ENCODE data around the gene TUNAR.

TUNAR gene

DNA sequence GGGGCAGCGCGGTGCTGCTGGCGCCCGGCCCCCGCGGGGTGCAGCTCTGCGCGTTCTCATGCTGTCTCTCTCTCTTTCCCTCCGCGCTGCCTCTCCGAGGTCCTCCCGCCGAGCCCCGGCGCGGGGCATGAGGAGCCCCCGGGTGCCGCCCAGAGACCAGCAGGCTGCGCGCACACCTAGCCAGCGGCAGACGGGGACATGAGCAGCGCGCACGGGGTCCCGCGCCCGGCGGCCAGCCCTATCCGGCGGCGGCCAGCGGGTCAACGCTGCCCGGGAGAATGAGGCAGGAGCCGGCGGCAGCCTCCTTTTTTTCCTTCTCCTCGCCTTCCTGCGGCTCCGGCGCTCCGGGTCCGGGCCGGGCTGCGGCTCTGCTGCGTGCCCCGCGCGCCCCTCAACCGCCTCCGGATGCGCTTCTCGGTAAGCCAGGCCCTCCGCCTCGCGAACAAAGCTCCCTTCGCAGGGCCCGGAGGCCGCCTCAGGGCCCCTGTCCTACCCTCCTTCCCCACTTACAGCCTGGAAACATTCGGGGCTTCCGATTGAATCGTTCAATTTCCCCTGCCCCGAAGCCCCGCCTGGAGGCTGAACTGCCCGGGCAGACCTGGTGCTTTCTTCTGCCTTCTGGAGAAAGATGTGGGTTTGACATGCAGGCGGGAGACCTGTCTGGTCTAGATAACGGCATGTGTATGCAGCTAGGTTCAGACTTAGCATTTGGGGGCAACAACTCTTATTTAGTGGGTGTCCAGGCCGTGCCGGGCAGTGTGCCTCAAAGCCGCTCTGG lies at the start of gene TUNAR:
Gene TUNAR (plus strand): TSS at position 72 of the 778 bp plus-strand sequence.
- no peak within 1 kb of the TSS for H3K27ac Mint-ChIP-seq
- no peaks in the 10 kb centered on the region for H3K4me1 Mint-ChIP-seq
- ATAC-seq (ENCODE audit: low read depth) (no peak), DNase-seq (ENCODE audit: low spot score in 2 of 2) (no peak)
- no peaks in the 10 kb centered on the region for H3K36me3 Mint-ChIP-seq
- H3K9me3 Mint-ChIP-seq: no peaks in the 10 kb centered on the region
- H3K4me3 Mint-ChIP-seq: no peak within 1 kb of the TSS
- H3K27me3 Mint-ChIP-seq: peaks cover 24% of the 10 kb centered on the region

DNA sequence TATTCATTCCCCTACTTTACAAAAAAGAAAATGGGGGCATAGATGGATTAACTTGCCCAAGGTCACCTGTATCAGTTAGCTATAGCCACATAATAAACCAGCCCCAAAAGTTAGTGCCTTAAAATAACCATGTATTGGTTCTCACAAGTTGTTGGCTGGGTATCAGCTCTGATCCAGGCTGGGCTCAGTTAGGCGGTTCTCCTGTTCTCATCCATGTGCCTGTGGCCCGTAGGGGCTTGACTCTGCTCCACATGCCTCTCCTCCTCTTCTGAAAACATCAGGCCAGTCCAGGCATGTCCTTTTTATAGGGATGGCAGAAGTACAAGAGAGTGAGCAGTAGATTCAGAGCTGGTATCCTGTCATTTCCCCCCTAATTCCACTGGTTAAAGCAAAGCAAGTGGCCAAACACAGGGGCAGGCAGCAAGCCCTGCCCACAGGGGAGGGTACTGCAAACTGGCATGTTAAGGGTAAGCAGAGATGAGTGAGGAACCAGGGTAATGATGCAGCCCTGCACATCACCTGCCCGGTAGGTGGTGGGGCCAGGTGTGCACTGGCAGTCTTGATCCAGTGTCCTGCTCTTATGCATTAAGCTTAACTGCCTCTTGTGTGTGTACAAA lies 47.9 kb upstream of the TUNAR start:
- no peaks in the 10 kb centered on the region for H3K36me3 Mint-ChIP-seq
- H3K4me1 Mint-ChIP-seq: no peaks in the 10 kb centered on the region
- ATAC-seq (ENCODE audit: low read depth): no peak
- no peaks in the 10 kb centered on the region for H3K9me3 Mint-ChIP-seq
- no peak for DNase-seq (ENCODE audit: low spot score in 2 of 2)
- H3K4me3 Mint-ChIP-seq: no peak overlapping the region
- no peak overlapping the region for H3K27ac Mint-ChIP-seq
- peaks cover 4% of the 10 kb centered on the region for H3K27me3 Mint-ChIP-seq

DNA sequence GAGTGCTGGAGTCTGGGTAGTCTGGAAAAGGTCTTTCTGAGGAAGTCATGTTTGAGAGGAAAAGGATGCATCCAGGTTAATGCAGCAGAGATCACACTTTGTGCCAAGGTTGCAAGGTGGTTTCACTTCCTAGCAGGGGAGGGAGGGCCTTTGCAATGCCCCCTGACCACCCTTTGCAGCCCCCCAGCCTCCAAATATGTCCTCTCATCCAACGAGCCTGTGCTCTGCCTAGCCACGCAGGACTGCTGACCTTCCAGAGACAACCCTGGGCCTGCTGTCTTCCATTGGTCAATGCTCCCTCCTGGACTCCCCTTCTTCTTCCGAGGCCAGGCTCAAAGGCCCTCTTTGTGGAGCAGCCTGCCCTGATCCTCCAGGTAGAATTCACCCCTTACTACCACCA lies 47.3 kb upstream of the TUNAR start:
- DNase-seq (ENCODE audit: low spot score in 2 of 2) (no peak), ATAC-seq (ENCODE audit: low read depth) (no peak)
- Mint-ChIP-seq H3K9me3 (no peaks in the 10 kb centered on the region), H3K27ac (no peak overlapping the region), H3K36me3 (no peaks in the 10 kb centered on the region), H3K27me3 (peaks cover 4% of the 10 kb centered on the region), H3K4me3 (no peak overlapping the region), H3K4me1 (no peaks in the 10 kb centered on the region)

DNA sequence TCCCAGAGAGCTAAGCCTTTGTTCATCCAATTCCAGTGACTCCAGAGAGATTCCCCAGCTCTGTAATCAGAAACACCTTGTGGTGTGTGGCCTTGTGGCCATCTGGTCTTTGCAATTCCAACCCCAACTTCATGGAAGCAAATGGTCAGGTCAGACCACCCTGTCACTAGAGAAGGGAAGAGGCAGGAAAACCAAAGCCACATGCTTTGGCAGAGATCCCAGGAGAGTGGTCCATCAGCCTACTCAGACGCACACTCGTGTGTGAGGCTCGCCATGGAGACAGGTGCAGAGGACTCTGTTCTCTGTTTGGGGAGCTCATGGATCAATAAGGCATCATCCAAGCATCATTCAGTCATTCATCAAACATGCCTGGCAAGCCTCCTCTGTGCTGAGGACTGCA lies 46.2 kb upstream of the TUNAR start:
- Mint-ChIP-seq H3K36me3 (no peaks in the 10 kb centered on the region), H3K9me3 (no peaks in the 10 kb centered on the region), H3K4me1 (no peaks in the 10 kb centered on the region), H3K4me3 (no peak overlapping the region), H3K27me3 (peaks cover 4% of the 10 kb centered on the region), H3K27ac (no peak overlapping the region)
- no peak for ATAC-seq (ENCODE audit: low read depth)
- no peak for DNase-seq (ENCODE audit: low spot score in 2 of 2)

DNA sequence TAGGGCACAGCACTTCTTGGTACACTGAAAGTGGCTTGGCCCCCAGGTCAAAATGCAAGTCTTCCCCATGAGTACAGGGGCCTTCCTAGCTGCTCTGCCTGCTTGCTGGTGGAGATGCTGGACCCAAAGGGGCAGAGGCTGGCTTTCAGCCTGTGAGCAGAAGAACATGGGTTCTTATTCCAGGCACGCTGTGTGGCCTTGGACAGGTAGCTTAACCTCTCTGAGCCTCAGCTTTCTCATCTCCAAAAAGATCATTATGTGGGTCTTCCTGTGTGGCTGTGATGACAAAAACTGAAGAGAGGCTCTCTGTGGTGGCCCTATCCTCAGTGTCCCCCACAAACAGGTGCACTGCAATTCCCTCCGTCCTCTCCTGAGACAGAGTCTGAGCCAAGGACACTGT lies 45.6 kb upstream of the TUNAR start:
- Mint-ChIP-seq H3K27ac (no peak overlapping the region), H3K9me3 (no peaks in the 10 kb centered on the region), H3K27me3 (peaks cover 4% of the 10 kb centered on the region), H3K4me3 (no peak overlapping the region), H3K36me3 (no peaks in the 10 kb centered on the region), H3K4me1 (no peaks in the 10 kb centered on the region)
- no peak for DNase-seq (ENCODE audit: low spot score in 2 of 2)
- no peak for ATAC-seq (ENCODE audit: low read depth)

DNA sequence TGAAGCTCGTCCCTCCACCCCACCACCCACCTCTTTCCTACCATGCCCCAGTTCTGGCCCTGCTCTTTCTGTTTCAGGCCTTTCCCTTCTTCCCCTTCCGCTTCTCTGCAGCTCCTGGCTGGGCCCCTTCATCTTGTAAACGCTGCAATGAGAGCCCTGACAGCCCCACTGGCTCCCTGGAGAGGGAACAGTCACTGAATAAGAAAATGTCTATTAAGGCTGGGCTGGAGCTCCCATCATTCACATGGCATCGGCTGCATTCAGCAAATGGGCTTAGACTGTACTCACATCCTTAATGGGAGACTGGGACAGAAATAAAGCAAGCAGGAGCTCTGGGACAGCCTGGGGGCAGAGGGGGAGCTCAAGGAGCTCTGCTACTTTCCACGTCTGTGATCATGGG lies 45.2 kb upstream of the TUNAR start:
- no peak for ATAC-seq (ENCODE audit: low read depth)
- Mint-ChIP-seq H3K27ac (no peak overlapping the region), H3K4me3 (no peak overlapping the region), H3K4me1 (no peaks in the 10 kb centered on the region), H3K36me3 (no peaks in the 10 kb centered on the region), H3K27me3 (peaks cover 4% of the 10 kb centered on the region), H3K9me3 (no peaks in the 10 kb centered on the region)
- DNase-seq (ENCODE audit: low spot score in 2 of 2): no peak

DNA sequence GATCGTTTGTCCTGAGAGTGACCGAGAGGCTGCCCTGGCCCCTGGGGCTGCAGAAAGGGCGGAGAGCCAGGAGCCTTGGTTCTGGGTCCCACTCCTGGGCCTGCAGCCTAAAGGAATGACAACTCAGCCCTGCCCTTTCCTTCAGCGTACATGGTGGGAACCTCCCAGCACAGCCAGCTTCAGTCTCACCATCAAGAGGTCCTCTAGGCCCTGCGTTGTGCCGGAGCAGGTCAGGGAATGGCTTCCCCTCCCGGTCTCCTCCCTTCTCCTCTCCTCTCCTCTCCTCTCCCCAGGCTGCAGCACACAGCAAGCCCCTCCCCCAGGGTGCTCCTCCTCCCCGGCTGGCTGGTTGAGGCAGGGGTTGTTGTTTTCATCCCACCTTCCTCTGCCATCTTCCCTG lies 44.6 kb upstream of the TUNAR start:
- Mint-ChIP-seq H3K4me3 (no peak overlapping the region), H3K9me3 (no peaks in the 10 kb centered on the region), H3K4me1 (no peaks in the 10 kb centered on the region), H3K27me3 (peaks cover 4% of the 10 kb centered on the region), H3K27ac (no peak overlapping the region), H3K36me3 (no peaks in the 10 kb centered on the region)
- DNase-seq (ENCODE audit: low spot score in 2 of 2): no peak
- no peak for ATAC-seq (ENCODE audit: low read depth)

DNA sequence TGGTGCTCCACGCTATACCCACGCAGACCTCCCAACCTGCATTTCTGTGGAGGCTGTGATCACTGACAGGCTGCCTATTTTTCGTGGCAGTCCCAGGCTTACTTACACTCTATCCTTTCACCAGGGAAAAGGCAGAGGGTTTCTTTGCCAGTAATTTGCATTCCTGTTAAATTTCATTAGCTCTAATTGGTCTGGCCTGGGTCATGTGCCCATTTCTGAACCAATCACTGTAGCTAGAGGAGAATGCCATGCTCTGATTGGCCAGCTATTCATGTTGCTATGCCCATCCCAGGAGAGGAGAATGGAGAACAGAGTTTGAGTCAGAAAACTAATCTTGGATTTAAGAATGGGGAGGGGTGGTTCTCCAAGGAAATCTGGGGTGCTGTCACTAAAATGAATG lies 43.2 kb upstream of the TUNAR start:
- Mint-ChIP-seq H3K27ac (no peak overlapping the region), H3K9me3 (peaks cover 2% of the 10 kb centered on the region), H3K4me1 (no peaks in the 10 kb centered on the region), H3K36me3 (no peaks in the 10 kb centered on the region), H3K27me3 (peaks cover 4% of the 10 kb centered on the region), H3K4me3 (no peak overlapping the region)
- DNase-seq (ENCODE audit: low spot score in 2 of 2) (no peak), ATAC-seq (ENCODE audit: low read depth) (no peak)

DNA sequence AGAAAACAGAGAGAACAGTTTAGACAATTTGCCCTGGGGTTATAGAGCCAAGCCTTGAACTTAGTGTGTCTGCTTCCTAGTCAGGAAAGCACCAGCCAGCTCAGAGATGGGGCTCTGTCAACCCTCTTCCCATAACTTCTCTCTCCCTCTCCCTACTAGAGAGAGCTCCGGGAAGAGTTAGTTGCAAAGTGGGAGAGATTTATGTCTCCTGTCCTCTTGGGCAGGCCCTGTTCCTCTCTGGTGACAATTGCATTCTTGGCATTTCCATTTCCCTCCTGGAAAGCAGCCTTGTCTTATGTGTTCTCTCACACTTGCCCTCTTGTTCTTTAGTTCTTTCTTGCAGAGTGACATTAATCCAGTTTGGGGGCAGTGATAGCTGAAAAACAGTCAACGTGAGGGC lies 42.1 kb upstream of the TUNAR start:
- Mint-ChIP-seq H3K36me3 (no peaks in the 10 kb centered on the region), H3K4me1 (no peaks in the 10 kb centered on the region), H3K9me3 (peaks cover 2% of the 10 kb centered on the region), H3K4me3 (no peak overlapping the region), H3K27me3 (peaks cover 4% of the 10 kb centered on the region), H3K27ac (no peak overlapping the region)
- no peak for DNase-seq (ENCODE audit: low spot score in 2 of 2)
- ATAC-seq (ENCODE audit: low read depth): no peak

DNA sequence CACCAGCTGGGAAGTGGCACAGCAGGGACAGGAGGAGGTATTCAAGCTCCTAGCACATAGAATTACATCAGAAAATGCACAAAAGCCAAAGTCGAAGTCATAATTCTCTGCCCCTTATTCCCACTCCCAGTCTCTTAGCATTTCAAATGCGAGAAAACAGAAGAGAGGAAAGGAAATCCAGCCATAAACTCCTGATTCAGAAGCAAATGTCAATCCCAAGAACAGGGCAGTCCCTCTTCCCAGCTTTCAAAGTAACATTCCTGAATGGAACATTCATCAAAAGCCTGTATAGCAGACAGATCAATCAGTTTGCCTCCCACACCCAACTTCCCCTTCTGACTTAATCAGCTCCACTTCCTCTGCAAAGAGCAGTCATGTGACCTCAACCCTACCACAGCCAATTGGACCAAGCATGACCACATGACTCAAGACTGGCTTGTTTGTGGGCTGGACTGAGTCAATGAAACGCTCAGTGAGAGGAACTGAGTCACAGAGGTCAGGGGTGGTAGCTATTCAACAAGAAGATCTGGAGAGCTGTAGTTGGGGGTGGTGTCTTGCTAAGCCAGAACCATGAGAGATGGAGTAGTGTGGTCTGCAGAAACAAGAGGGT lies 41.4 kb upstream of the TUNAR start:
- H3K27me3 Mint-ChIP-seq: peaks cover 2% of the 10 kb centered on the region
- no peak overlapping the region for H3K4me3 Mint-ChIP-seq
- H3K27ac Mint-ChIP-seq: no peak overlapping the region
- H3K4me1 Mint-ChIP-seq: no peaks in the 10 kb centered on the region
- ATAC-seq (ENCODE audit: low read depth): no peak
- H3K36me3 Mint-ChIP-seq: no peaks in the 10 kb centered on the region
- H3K9me3 Mint-ChIP-seq: peaks cover 2% of the 10 kb centered on the region
- DNase-seq (ENCODE audit: low spot score in 2 of 2): no peak

DNA sequence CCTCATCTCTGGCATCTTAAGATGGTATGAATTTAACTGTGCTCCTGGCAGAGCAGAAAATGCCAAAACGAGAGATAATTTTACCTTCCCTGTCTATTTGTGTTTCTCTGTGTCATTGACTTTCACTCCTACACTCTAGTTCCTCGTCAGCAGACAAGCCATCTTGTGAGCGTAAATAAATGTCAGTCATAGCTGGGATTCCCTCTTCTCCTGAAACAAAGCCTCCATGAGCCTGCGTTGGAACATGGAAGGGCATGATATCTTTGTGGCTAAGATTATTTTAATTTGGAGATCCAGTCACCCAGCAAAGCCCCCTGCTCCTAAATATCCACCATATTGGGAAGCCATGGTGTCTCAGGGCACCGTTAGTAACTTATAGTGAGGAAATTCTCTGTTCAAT lies 37.8 kb upstream of the TUNAR start:
- no peak overlapping the region for H3K27ac Mint-ChIP-seq
- no peaks in the 10 kb centered on the region for H3K4me1 Mint-ChIP-seq
- H3K9me3 Mint-ChIP-seq: peaks cover 2% of the 10 kb centered on the region
- H3K4me3 Mint-ChIP-seq: no peak overlapping the region
- no peaks in the 10 kb centered on the region for H3K36me3 Mint-ChIP-seq
- no peaks in the 10 kb centered on the region for H3K27me3 Mint-ChIP-seq
- ATAC-seq (ENCODE audit: low read depth): no peak
- no peak for DNase-seq (ENCODE audit: low spot score in 2 of 2)

DNA sequence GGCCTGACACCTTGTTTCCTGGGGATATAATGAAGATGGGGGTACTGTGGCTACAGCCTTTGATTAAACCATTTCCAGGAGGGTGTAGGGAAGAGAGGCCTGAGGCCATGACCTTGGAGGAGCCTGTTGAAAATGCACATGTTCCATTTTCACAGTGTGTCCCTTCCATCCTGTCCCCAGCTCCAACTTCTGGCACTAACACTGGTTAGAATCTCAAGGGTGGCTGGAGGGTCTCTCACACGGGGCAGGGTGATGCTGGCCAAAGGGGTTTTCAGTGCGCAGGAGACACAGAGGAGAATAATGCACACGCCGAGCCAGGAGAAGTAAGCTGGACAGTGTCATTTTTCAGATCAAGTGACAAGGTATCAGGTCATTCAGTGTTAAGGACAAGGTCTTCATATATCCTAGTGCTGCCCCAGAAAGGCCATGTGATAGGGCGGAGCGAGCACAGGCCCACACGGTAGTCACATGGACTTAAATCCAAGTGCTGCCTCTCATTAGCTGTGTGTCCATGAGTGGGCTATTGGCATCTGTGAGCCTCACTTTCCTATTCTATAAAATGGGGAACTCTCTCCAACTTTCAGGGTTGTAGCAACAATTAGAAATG lies 36.4 kb upstream of the TUNAR start:
- Mint-ChIP-seq H3K27ac (no peak overlapping the region), H3K4me1 (no peaks in the 10 kb centered on the region), H3K9me3 (peaks cover 2% of the 10 kb centered on the region), H3K4me3 (no peak overlapping the region), H3K36me3 (no peaks in the 10 kb centered on the region), H3K27me3 (no peaks in the 10 kb centered on the region)
- ATAC-seq (ENCODE audit: low read depth) (no peak), DNase-seq (ENCODE audit: low spot score in 2 of 2) (no peak)

DNA sequence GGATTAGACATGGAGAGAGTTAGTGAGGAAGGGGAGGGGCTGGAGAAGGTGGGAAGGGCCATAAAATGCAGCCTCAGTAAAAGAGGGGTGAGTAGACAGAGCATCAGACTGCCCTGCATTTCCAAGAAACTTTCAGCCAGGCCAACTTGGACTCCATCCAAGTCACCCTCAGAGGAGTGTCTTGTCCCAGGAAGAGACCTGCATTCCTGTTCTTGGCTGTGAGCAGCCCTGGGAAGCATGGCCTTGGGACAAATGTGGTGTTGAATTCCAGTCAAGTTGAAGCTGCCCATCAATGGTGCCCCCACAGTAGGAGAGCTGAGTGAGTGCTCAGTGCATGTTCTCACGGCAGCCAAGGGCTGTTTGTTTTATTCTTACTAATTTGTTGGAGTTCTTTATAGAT lies 35.0 kb upstream of the TUNAR start:
- H3K4me1 Mint-ChIP-seq: no peaks in the 10 kb centered on the region
- ATAC-seq (ENCODE audit: low read depth) (no peak), DNase-seq (ENCODE audit: low spot score in 2 of 2) (no peak)
- peaks cover 3% of the 10 kb centered on the region for H3K27me3 Mint-ChIP-seq
- peaks cover 5% of the 10 kb centered on the region for H3K9me3 Mint-ChIP-seq
- no peak overlapping the region for H3K27ac Mint-ChIP-seq
- no peaks in the 10 kb centered on the region for H3K36me3 Mint-ChIP-seq
- no peak overlapping the region for H3K4me3 Mint-ChIP-seq

DNA sequence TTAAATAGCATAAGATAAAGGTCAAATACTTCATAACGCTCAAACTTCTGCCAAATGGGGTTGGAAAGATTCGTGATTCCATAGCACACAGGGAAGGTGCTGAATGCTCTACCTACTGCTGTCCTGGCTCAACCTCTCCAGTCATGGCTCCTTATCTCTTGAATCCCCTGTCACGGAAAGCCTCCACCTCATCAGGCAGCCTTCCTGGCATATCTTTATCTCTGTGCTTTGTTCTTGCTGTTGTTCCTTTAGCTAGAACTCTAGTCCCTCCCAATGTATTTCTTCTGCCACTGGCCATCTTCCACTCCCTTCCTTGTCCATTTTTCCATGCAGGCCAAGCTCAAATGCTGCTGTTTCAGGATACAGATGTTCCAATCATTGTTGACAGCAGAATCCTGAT lies 26.9 kb upstream of the TUNAR start:
- peaks cover 7% of the 10 kb centered on the region for H3K9me3 Mint-ChIP-seq
- no peak overlapping the region for H3K27ac Mint-ChIP-seq
- ATAC-seq (ENCODE audit: low read depth) (no peak), DNase-seq (ENCODE audit: low spot score in 2 of 2) (no peak)
- peaks cover 13% of the 10 kb centered on the region for H3K27me3 Mint-ChIP-seq
- no peaks in the 10 kb centered on the region for H3K4me1 Mint-ChIP-seq
- H3K4me3 Mint-ChIP-seq: no peak overlapping the region
- peaks cover 2% of the 10 kb centered on the region for H3K36me3 Mint-ChIP-seq
